ENCODE measurements around the gene HDAC4. TPM values are rescaled to one million over a fixed set of nuclear protein-coding genes. Genes with fewer than 3 reads are reported as not detected.

The HDAC4 gene
- polyA plus RNA-seq, 3 donors = 12.3 to 22.6 (median 14.5) TPM

- no peak for DNase-seq (ENCODE audit: extremely low read depth in 1 of 11, low read depth in 9 of 11, low spot score in 4 of 11)
Observed at GRCh38 chr2:239388236-239389151, 12.3 kb downstream of the HDAC4 start.

GRCh38 chr2:239387811-239388210 is 13.0 kb downstream of the HDAC4 start:
- DNase-seq (ENCODE audit: extremely low read depth in 1 of 11, low read depth in 9 of 11, low spot score in 4 of 11) = no peak

GRCh38 chr2:239386872-239387445 is 13.9 kb downstream of the HDAC4 start:
- no peak for DNase-seq (ENCODE audit: extremely low read depth in 1 of 11, low read depth in 9 of 11, low spot score in 4 of 11)

GRCh38 chr2:239386001-239386670 is 14.7 kb downstream of the HDAC4 start:
- DNase-seq (ENCODE audit: extremely low read depth in 1 of 11, low read depth in 9 of 11, low spot score in 4 of 11) = no peak

GRCh38 chr2:239385096-239386000 is 15.5 kb downstream of the HDAC4 start:
- DNase-seq (ENCODE audit: extremely low read depth in 1 of 11, low read depth in 9 of 11, low spot score in 4 of 11) = no peak

- no peak for DNase-seq (ENCODE audit: extremely low read depth in 1 of 11, low read depth in 9 of 11, low spot score in 4 of 11)
Observed at GRCh38 chr2:239383759-239384156, 17.1 kb downstream of the HDAC4 start.

GRCh38 chr2:239383036-239383758 is 17.6 kb downstream of the HDAC4 start:
- DNase-seq (ENCODE audit: extremely low read depth in 1 of 11, low read depth in 9 of 11, low spot score in 4 of 11) = no peak

- DNase-seq (ENCODE audit: extremely low read depth in 1 of 11, low read depth in 9 of 11, low spot score in 4 of 11) = no peak
Observed at GRCh38 chr2:239382384-239382880, 18.4 kb downstream of the HDAC4 start.

- no peak for DNase-seq (ENCODE audit: extremely low read depth in 1 of 11, low read depth in 9 of 11, low spot score in 4 of 11)
Observed at GRCh38 chr2:239381709-239382134, 19.1 kb downstream of the HDAC4 start.

- no peak for DNase-seq (ENCODE audit: extremely low read depth in 1 of 11, low read depth in 9 of 11, low spot score in 4 of 11)
Observed at GRCh38 chr2:239380831-239381708, 19.8 kb downstream of the HDAC4 start.

- DNase-seq (ENCODE audit: extremely low read depth in 1 of 11, low read depth in 9 of 11, low spot score in 4 of 11) = no peak
Observed at GRCh38 chr2:239379641-239380170, 21.1 kb downstream of the HDAC4 start.

GRCh38 chr2:239378918-239379640 is 21.7 kb downstream of the HDAC4 start:
- no peak for DNase-seq (ENCODE audit: extremely low read depth in 1 of 11, low read depth in 9 of 11, low spot score in 4 of 11)

- no peak for DNase-seq (ENCODE audit: extremely low read depth in 1 of 11, low read depth in 9 of 11, low spot score in 4 of 11)
Observed at GRCh38 chr2:239378021-239378917, 22.6 kb downstream of the HDAC4 start.

- no peak for DNase-seq (ENCODE audit: extremely low read depth in 1 of 11, low read depth in 9 of 11, low spot score in 4 of 11)
Observed at GRCh38 chr2:239377591-239377990, 23.2 kb downstream of the HDAC4 start.

GRCh38 chr2:239376942-239377531 is 23.8 kb downstream of the HDAC4 start:
- no peak for DNase-seq (ENCODE audit: extremely low read depth in 1 of 11, low read depth in 9 of 11, low spot score in 4 of 11)
